HL-60 (cell line): ENCODE measurements around the gene TSPAN17.

Experiments
- GABPA ChIP-seq: IDR thresholded peaks from 2 replicates; pipeline ENCODE4 v1.6.1; 2012; ENCODE audit warnings: low read depth
- POLR2AphosphoS5 ChIP-seq: IDR thresholded peaks from 2 replicates; pipeline ENCODE4 v1.6.1; 2012; ENCODE audit warnings: low read depth
- SPI1 ChIP-seq: IDR thresholded peaks from 2 replicates; pipeline ENCODE4 v1.6.1; 2012; ENCODE audit warnings: low read depth, mild to moderate bottlenecking, borderline replicate concordance
- TF ChIP-seq, protein P1 (sequence below): IDR thresholded peaks from one replicate; pipeline ENCODE4 v1.5.1; 2011; ENCODE audit warnings: low read length, control low read depth, inconsistent platforms; ENCODE audit not compliant: insufficient read depth

DNA sequence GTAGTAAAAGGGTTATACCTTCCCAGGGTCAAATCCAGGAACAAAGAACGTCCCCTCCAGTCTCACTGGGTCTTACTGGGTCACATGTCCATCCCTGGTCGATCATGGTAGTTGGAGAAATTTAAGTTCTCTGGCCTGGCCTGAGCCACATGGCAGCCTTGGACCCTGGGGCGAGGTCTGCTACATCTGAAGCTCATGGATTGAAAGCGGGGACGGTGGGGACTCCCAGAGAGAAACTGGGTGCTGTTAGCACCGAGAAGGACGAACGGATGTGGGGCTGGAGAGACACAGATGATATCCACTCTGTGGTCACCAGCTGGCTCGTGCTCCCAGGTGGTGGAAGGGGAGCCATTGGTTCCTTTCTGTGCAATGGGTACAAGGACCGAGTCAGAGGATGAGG, 46.9 kb downstream of the TSPAN17 start:
- no peak for TF ChIP-seq POLR2AphosphoS5
- TF ChIP-seq, protein P1, sequence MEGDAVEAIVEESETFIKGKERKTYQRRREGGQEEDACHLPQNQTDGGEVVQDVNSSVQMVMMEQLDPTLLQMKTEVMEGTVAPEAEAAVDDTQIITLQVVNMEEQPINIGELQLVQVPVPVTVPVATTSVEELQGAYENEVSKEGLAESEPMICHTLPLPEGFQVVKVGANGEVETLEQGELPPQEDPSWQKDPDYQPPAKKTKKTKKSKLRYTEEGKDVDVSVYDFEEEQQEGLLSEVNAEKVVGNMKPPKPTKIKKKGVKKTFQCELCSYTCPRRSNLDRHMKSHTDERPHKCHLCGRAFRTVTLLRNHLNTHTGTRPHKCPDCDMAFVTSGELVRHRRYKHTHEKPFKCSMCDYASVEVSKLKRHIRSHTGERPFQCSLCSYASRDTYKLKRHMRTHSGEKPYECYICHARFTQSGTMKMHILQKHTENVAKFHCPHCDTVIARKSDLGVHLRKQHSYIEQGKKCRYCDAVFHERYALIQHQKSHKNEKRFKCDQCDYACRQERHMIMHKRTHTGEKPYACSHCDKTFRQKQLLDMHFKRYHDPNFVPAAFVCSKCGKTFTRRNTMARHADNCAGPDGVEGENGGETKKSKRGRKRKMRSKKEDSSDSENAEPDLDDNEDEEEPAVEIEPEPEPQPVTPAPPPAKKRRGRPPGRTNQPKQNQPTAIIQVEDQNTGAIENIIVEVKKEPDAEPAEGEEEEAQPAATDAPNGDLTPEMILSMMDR, result no peak
- TF ChIP-seq GABPA, result no peak
- no peak for TF ChIP-seq SPI1
